Smooth muscle cell (in vitro differentiated cells): ENCODE data around the gene ATP7B. TPM values are rescaled to one million over a fixed set of nuclear protein-coding genes. Genes with fewer than 3 reads are reported as not detected.

ENCODE experiments used
- DNase-seq: peaks from one replicate; lab custom pipeline; 2025; ENCODE audit not compliant: unreplicated experiment; lab: John Stamatoyannopoulos, UW
- H2AFZ ChIP-seq: fragments of 200-600 bp; sonication (generic); 2 replicates; pipeline ENCODE4 v1.6.0; 2016; ENCODE audit warnings: antibody characterized with exemption, low read depth, mild to moderate bottlenecking
- H3F3A ChIP-seq: fragments of 200-600 bp; sonication (generic); 2 replicates; pipeline ENCODE4 v1.6.0; 2017; ENCODE audit warnings: antibody characterized with exemption, low read depth
- H3K27ac ChIP-seq: fragments of 200-600 bp; sonication (generic); 2 replicates; pipeline ENCODE4 v1.5.1; 2016; ENCODE audit warnings: low read depth, mild to moderate bottlenecking
- H3K27me3 ChIP-seq: fragments of 200-600 bp; sonication (generic); 2 replicates; pipeline ENCODE4 v1.6.1; 2016; ENCODE audit warnings: low read depth, mild to moderate bottlenecking
- H3K36me3 ChIP-seq: fragments of 200-600 bp; sonication (generic); 2 replicates; pipeline ENCODE4 v1.5.1; 2016; ENCODE audit warnings: low read depth
- H3K4me1 ChIP-seq: fragments of 200-600 bp; sonication (generic); 2 replicates; pipeline ENCODE4 v1.5.1; 2016; ENCODE audit warnings: low read depth
- H3K4me2 ChIP-seq: fragments of 200-600 bp; sonication (generic); 2 replicates; pipeline ENCODE4 v1.6.0; 2016; ENCODE audit warnings: mild to moderate bottlenecking
- H3K4me3 ChIP-seq: fragments of 200-600 bp; sonication (generic); 2 replicates; pipeline ENCODE4 v1.5.1; 2016; ENCODE audit warnings: mild to moderate bottlenecking
- H3K79me2 ChIP-seq: fragments of 200-600 bp; sonication (generic); 2 replicates; pipeline ENCODE4 v1.6.0; 2016; ENCODE audit warnings: low read depth, mild to moderate bottlenecking
- H3K9ac ChIP-seq: fragments of 200-600 bp; sonication (generic); 2 replicates; pipeline ENCODE4 v1.6.0; 2016; ENCODE audit warnings: low read depth
- H3K9me3 ChIP-seq: fragments of 200-600 bp; sonication (generic); replicated peaks from 2 replicates; pipeline ENCODE4 v1.5.1; 2016; ENCODE audit warnings: low read depth
- H4K20me1 ChIP-seq: fragments of 200-600 bp; sonication (generic); 2 replicates; pipeline ENCODE4 v1.6.0; 2016; ENCODE audit warnings: low read depth
- WGBS: methylation state at CpG from one replicate; pipeline ENCODE4 v1.1.7; 2016; ENCODE audit warnings: low lambda C conversion rate; 5-methylcytosine and 5-hydroxymethylcytosine counted together
- polyA plus RNA-seq: library from polyadenylated mRNA; unstranded; fragments of >200 nt; fragmentation: Nextera tagmentation; extraction: Ambion mirVana; gene quantifications from 2 replicates; pipeline ENCODE4 v1.2.1, GENCODE V29; 2016
- total RNA-seq: library from RNA; depleted of rRNA; stranded (reverse); fragments of >200 nt; gene quantifications from 2 replicates; pipeline ENCODE4 v1.2.3, GENCODE V29; 2014
- TF ChIP-seq, protein P1 (sequence below): fragments of 200-600 bp; sonication (generic); IDR thresholded peaks from 2 replicates; pipeline ENCODE4 v1.5.1; 2017; ENCODE audit warnings: borderline replicate concordance, mild to moderate bottlenecking, antibody characterized with exemption; ENCODE audit not compliant: insufficient read depth, poor library complexity, severe bottlenecking

The ATP7B gene
- total and polyA plus RNA-seq, 2 experiments from 2014 or later: 10.0 to 23.5 TPM

DNA sequence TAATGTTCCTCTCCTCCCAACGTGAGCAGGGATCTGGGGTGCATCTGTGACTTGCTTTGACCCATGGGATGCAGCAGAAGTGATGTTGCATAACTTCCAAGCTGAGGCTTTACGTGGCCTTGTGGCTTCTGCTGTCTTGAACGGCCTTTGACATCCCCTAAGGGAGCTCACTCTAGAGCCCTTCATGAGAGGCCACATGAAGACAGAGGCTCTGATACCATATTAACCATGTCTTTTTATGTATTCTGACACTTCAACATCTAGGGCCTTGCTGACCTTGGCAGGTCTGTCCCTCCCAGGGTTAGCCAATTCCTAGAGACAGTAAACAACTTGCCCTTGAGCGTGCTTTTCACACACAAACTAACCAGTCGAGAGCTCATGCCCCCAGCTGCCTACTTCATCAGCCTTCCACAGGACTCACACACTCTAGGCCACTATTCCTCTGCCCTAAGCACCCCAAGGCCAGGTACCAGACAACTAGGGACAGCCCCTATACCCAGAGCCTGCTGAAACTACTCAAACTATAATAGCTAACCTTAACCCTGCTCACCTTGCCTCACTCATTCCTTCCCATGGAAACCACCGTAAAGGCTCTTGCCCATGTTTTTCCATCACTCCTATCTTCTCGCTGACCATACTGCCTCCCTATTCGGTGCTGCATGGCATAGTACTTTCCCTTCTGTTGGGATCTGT, 104.1 kb downstream of the ATP7B start:
- Histone ChIP-seq H2AFZ (no peak overlapping the region), H3K4me2 (no peak overlapping the region), H3K9ac (no peak overlapping the region), H3K4me1 (no peaks in the 10 kb centered on the region), H3K36me3 (no peaks in the 10 kb centered on the region), H3K9me3 (no peaks in the 10 kb centered on the region), H3K79me2 (no peaks in the 10 kb centered on the region), H3K27ac (no peak overlapping the region), H3F3A (no peaks in the 10 kb centered on the region), H3K27me3 (no peaks in the 10 kb centered on the region), H3K4me3 (no peak overlapping the region), H4K20me1 (no peaks in the 10 kb centered on the region)
- DNase-seq: no peak
- 85% methylated on average over 8 of the region's 8 CpGs for WGBS
- TF ChIP-seq, protein P1, sequence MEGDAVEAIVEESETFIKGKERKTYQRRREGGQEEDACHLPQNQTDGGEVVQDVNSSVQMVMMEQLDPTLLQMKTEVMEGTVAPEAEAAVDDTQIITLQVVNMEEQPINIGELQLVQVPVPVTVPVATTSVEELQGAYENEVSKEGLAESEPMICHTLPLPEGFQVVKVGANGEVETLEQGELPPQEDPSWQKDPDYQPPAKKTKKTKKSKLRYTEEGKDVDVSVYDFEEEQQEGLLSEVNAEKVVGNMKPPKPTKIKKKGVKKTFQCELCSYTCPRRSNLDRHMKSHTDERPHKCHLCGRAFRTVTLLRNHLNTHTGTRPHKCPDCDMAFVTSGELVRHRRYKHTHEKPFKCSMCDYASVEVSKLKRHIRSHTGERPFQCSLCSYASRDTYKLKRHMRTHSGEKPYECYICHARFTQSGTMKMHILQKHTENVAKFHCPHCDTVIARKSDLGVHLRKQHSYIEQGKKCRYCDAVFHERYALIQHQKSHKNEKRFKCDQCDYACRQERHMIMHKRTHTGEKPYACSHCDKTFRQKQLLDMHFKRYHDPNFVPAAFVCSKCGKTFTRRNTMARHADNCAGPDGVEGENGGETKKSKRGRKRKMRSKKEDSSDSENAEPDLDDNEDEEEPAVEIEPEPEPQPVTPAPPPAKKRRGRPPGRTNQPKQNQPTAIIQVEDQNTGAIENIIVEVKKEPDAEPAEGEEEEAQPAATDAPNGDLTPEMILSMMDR: no peak

DNA sequence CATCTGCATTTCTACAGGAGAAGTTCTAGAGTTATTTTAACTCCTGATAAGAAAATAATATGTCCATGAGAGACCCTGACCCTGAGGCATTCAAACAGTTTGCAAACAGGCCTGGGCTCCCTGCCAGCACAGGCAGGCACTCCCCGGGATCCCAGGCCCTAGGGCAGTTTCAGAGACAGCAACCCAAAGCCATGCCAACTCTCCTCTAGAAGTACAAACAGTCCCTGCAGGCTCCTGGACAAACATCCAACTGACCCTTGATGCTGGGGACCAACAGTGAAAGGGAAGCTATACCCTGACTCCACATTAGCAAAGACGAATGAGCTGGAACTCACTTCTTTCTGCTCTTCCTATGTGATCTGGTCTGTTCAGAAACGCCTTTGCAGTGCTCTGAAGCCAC, 104.7 kb downstream of the ATP7B start:
- no peaks in the 10 kb centered on the region for H3K79me2 ChIP-seq
- no peaks in the 10 kb centered on the region for H3K4me1 ChIP-seq
- TF ChIP-seq, protein P1: no peak
- H3F3A ChIP-seq: no peaks in the 10 kb centered on the region
- H3K9me3 ChIP-seq: no peaks in the 10 kb centered on the region
- no peaks in the 10 kb centered on the region for H3K36me3 ChIP-seq
- 94% methylated on average over 3 of the region's 3 CpGs for WGBS
- H2AFZ ChIP-seq: no peak overlapping the region
- H4K20me1 ChIP-seq: no peaks in the 10 kb centered on the region
- no peak overlapping the region for H3K4me2 ChIP-seq
- no peaks in the 10 kb centered on the region for H3K27me3 ChIP-seq
- no peak overlapping the region for H3K27ac ChIP-seq
- no peak for DNase-seq
- H3K4me3 ChIP-seq: no peak overlapping the region
- H3K9ac ChIP-seq: no peak overlapping the region

DNA sequence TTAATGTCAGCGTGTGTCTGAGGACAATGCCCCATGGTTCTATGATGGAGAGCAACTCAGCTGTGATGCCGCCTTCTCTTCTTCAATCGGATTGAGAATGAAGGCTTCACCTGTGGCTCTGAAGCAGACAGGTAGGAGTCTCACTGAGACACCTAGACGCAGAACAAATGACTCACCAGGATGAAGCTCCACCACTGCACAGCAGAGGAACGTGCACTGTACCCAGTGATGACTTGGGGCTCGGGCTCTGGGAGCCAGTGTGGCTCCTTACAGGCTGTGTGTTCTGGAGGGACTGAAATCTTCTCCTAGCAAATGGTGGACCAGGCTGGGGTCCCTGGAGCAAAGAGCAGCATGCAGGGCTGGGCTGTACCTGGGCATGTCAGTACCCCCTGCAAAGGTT, 105.5 kb downstream of the ATP7B start:
- Histone ChIP-seq H3K27ac (no peak overlapping the region), H3K9me3 (no peaks in the 10 kb centered on the region), H3K79me2 (no peaks in the 10 kb centered on the region), H2AFZ (no peak overlapping the region), H3K4me3 (no peak overlapping the region), H3K4me2 (no peak overlapping the region), H4K20me1 (no peaks in the 10 kb centered on the region), H3F3A (no peaks in the 10 kb centered on the region), H3K36me3 (no peaks in the 10 kb centered on the region), H3K27me3 (no peaks in the 10 kb centered on the region), H3K4me1 (no peaks in the 10 kb centered on the region), H3K9ac (no peak overlapping the region)
- no peak for DNase-seq
- TF ChIP-seq, protein P1: no peak
- 86% methylated on average over 6 of the region's 6 CpGs for WGBS

DNA sequence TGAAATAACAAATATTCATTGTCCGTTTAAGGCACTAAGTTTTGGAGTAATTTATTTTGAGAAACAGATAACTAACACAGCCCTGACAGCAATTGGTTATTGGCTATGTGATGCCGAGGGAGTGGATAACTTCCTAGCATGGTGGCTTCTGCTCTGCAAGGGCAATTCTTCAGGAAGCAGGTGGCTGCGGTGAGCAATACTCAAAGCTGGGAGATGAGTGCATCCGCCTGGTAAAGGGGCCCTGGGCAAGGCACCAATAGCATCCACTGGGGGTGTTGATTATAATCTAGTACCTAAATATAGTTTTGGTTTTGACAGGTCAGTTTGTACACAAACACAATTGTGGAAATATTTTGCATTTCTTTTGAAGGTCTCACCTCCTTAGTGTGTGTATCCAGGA, 108.5 kb downstream of the ATP7B start:
- Histone ChIP-seq H3K27ac (no peak overlapping the region), H4K20me1 (no peaks in the 10 kb centered on the region), H2AFZ (no peak overlapping the region), H3K4me2 (no peak overlapping the region), H3K79me2 (no peaks in the 10 kb centered on the region), H3K9ac (no peak overlapping the region), H3F3A (no peaks in the 10 kb centered on the region), H3K9me3 (no peaks in the 10 kb centered on the region), H3K4me1 (no peaks in the 10 kb centered on the region), H3K27me3 (no peaks in the 10 kb centered on the region), H3K36me3 (no peaks in the 10 kb centered on the region), H3K4me3 (no peak overlapping the region)
- DNase-seq: no peak
- TF ChIP-seq, protein P1: no peak
- WGBS: 87% methylated on average over 4 of the region's 4 CpGs
